ENCODE data around the gene SRRM4.

The SRRM4 gene

DNA sequence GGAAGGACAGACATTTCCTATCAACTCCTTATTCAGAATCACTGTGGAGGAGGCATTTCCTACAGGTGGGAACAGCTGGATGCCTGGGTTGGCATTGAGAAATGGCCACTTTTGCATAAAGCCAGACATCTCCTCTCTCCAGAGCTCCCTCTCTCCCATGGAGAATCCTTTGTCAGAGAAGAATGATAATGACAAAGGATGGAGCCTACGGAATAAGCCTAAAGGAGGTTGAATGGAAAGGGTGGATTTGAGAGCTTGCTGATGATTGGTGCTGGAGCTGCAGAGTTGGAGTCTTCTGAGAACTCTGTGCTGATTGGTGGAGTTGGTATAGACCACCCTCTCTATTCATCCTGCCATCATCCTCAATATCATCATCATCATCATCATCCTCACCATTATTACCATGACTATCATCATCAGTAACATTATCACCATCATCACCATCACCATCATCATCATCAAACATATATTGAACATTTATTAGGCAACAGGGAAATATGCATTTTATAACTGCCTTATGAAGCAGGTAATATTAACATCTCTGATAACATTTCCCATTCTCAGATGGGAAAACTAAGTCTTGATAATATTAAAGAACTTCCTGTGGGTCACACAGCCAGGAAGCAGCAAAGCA is 108.2 kb downstream of the SRRM4 start:
- no peak overlapping the region for H3K9ac ChIP-seq
- H3K27me3 ChIP-seq (ENCODE audit: insufficient read depth, low read depth): no peaks in the 10 kb centered on the region
- H3K27ac ChIP-seq: no peak overlapping the region
- no peak overlapping the region for H2AFZ ChIP-seq (ENCODE audit: low read depth)
- no peaks in the 10 kb centered on the region for H3K4me1 ChIP-seq (ENCODE audit: low read depth, poor library complexity, severe bottlenecking)
- H4K20me1 ChIP-seq (ENCODE audit: insufficient read depth): no peaks in the 10 kb centered on the region
- no peak overlapping the region for H3K4me2 ChIP-seq
- H3K4me3 ChIP-seq (IDR thresholded peaks at IDR 0.05; ENCODE audit: insufficient read depth, low read depth, low read length): no peak overlapping the region
- no peak for TF ChIP-seq CTCF (conservative IDR thresholded peaks at IDR 0.05; ENCODE audit: low read depth, low read length)
- H3K79me2 ChIP-seq (ENCODE audit: insufficient read depth, low read depth): no peaks in the 10 kb centered on the region
- no peaks in the 10 kb centered on the region for H3K36me3 ChIP-seq (ENCODE audit: insufficient read depth)

GRCh38 chr12:119090276-119090675 is 108.9 kb downstream of the SRRM4 start:
- no peak overlapping the region for H3K4me2 ChIP-seq
- no peaks in the 10 kb centered on the region for H3K36me3 ChIP-seq (ENCODE audit: insufficient read depth)
- H2AFZ ChIP-seq (ENCODE audit: low read depth): no peak overlapping the region
- no peaks in the 10 kb centered on the region for H4K20me1 ChIP-seq (ENCODE audit: insufficient read depth)
- H3K27ac ChIP-seq: no peak overlapping the region
- H3K4me3 ChIP-seq (IDR thresholded peaks at IDR 0.05; ENCODE audit: insufficient read depth, low read depth, low read length): no peak overlapping the region
- H3K27me3 ChIP-seq (ENCODE audit: insufficient read depth, low read depth): no peaks in the 10 kb centered on the region
- H3K4me1 ChIP-seq (ENCODE audit: low read depth, poor library complexity, severe bottlenecking): no peaks in the 10 kb centered on the region
- H3K9ac ChIP-seq: no peak overlapping the region
- TF ChIP-seq CTCF (conservative IDR thresholded peaks at IDR 0.05; ENCODE audit: low read depth, low read length): no peak
- no peaks in the 10 kb centered on the region for H3K79me2 ChIP-seq (ENCODE audit: insufficient read depth, low read depth)

GRCh38 chr12:119090865-119091264 is 109.5 kb downstream of the SRRM4 start:
- no peak overlapping the region for H3K27ac ChIP-seq
- no peak overlapping the region for H2AFZ ChIP-seq (ENCODE audit: low read depth)

GRCh38 chr12:119096429-119097202 is 115.3 kb downstream of the SRRM4 start:
- Histone ChIP-seq H3K4me1 (ENCODE audit: low read depth, poor library complexity, severe bottlenecking) (no peaks in the 10 kb centered on the region), H2AFZ (ENCODE audit: low read depth) (no peak overlapping the region), H3K4me2 (no peak overlapping the region), H3K27ac (no peak overlapping the region), H3K36me3 (ENCODE audit: insufficient read depth) (no peaks in the 10 kb centered on the region), H3K4me3 (IDR thresholded peaks at IDR 0.05; ENCODE audit: insufficient read depth, low read depth, low read length) (no peak overlapping the region), H3K9ac (no peak overlapping the region), H3K79me2 (ENCODE audit: insufficient read depth, low read depth) (no peaks in the 10 kb centered on the region), H3K27me3 (ENCODE audit: insufficient read depth, low read depth) (no peaks in the 10 kb centered on the region), H4K20me1 (ENCODE audit: insufficient read depth) (no peaks in the 10 kb centered on the region)
- no peak for TF ChIP-seq CTCF (conservative IDR thresholded peaks at IDR 0.05; ENCODE audit: low read depth, low read length)

More at GRCh38 chr12:119090865-119091264, 109.5 kb downstream of the SRRM4 start:
- Histone ChIP-seq H3K4me3 (IDR thresholded peaks at IDR 0.05; ENCODE audit: insufficient read depth, low read depth, low read length) (no peak overlapping the region), H3K79me2 (ENCODE audit: insufficient read depth, low read depth) (no peaks in the 10 kb centered on the region), H3K9ac (no peak overlapping the region), H3K4me1 (ENCODE audit: low read depth, poor library complexity, severe bottlenecking) (no peaks in the 10 kb centered on the region), H3K27me3 (ENCODE audit: insufficient read depth, low read depth) (no peaks in the 10 kb centered on the region), H4K20me1 (ENCODE audit: insufficient read depth) (no peaks in the 10 kb centered on the region), H3K36me3 (ENCODE audit: insufficient read depth) (no peaks in the 10 kb centered on the region), H3K4me2 (no peak overlapping the region)
- TF ChIP-seq CTCF (conservative IDR thresholded peaks at IDR 0.05; ENCODE audit: low read depth, low read length): no peak

All from KMS-11 (cell line).